NCI-H1092 treated with DMSO at 0.1 percent for 48 hours (cell line): ENCODE results near the gene CEACAM1.
"Not testable (repeated sequence)": the region's sequence is repeated elsewhere in the genome, so short reads cannot be mapped to it uniquely, and the experiment has no call there.

Source experiments
- DNase-seq: peaks from one replicate; lab custom pipeline; 2025; lab: John Stamatoyannopoulos, UW

CEACAM1 gene

DNA sequence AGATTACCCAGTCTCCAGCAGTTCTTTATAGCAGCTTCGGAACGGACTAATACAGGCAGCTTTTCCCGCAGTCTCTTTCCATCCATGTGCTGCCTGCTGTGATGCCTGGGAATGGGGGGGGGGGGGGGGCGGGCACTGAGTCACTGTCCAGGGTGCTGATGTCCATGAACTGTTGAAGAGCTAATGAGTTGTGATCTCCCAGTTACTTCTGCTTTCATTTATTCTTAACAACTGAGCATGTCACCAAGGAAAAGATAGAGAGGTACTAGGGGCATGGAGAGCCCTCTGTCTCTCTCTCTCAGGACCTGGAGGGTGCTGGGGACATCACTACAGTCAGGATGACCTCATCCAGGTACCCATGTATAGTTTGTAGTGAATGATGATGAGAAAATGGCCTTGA, 20.3 kb upstream of the CEACAM1 start:
- DNase-seq = no peak

DNA sequence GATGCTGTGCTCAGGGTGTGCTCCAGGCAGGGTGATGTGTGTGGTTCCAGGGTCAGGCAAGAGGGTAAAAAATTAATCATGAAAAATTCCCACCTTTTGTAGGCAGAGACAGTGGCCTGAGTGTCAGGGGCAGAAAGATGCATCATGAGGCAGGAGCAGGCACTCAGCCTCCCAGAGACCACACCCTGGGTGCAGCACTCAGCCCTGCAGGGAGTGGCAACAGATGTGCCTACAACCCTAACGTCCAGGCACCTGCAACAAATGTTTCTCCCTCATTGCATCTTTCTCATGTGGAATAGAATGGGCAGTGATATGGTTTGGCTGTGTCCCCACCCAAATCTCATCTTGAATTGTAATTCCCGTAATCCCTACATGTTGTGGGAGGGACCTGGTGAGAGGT, 19.6 kb upstream of the CEACAM1 start:
- no peak for DNase-seq

DNA sequence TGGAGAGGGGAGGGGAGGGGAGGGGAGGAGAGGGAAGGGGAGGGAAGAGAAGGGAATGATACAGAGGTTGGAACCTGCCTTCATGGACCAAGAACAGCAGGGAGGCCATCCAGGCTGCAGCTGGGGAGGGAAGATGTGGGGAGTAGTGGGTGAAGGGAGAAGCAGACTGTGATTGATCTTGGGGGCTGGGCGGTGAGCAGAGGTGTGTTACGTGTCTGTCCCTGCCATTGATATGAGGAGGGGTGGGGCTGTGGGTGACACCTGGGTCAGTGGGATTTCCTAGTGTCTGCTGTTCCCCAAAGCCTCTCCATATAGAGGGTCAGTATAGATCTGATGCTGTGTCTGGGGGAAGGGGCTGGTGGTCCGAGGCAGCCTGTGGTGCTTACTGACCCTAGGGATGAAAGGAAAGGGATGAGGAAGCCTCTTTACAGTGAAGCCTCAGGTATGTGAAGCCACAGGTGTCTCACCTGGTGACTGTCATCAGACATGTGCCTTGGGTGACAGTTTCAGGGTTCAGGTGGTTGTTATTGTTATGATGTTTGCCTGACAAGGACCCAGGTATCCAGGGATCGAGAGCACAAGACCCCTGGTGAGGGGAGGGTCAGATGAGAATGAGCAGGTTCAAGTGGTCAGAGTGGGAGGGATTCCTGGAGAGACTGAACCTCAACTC, 18.7 kb upstream of the CEACAM1 start:
- DNase-seq = no peak

DNA sequence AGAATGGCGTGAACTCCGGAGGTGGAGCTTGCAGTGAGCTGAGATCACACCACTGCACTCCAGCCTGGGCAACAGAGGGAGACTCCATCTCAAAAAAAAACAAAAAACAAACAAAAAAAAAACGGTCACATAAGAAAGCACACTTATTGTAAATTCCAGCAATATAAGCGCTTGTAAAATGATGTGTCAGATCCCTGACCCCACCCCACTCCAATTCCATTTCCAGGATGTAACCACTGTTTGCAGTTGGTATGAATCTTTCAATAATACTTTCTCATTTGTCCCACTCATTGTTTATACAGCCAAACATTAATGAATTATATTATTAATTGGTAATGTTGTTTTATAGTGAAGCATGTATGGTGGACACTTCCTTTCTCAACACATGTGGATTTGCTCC, 15.9 kb upstream of the CEACAM1 start:
- DNase-seq = no peak

DNA sequence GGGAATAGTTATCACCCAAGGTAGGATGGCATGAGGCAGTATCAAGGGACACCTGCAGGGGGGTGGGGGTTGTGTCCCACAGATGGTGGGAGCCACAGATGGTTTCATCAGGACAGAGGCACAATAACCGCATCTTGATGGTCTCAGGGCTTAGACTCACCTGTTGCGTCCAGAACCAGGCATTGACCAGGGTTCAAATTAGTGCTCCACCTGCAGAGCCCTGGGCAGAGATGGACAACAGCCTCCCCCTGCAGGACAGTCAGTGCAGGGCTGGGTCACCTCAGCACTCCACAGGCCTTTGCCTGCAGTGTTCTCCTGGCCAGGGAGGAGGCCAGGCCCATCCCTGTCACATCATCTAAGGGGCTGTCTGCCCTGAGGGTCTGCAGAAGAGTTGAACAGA, 14.5 kb upstream of the CEACAM1 start:
- no peak for DNase-seq

DNA sequence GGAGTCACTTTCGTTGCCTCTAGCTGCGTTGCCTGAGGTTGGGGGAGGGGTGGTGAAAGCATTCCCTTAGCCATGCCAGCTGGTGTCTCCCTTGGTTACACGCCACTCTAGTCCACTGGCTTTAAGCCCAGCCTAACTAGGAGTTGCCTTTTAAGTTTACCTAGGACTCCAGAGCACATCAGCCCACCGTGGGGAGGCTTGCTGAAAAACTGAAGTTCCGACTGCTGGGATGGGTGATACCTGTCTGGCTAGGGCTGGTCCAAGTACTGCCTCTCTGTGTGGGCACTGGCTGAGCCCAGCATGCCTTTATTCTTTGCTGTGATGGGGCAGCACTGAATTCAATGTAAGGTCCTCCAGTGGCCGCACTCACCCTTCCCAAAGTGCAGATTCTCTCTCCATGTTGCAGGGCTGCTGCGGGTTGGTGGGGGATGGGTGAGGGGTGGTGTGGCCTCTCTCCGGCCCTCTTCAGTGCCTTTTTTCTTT, 11.8 kb upstream of the CEACAM1 start:
- DNase-seq = peak; percentile 40

DNA sequence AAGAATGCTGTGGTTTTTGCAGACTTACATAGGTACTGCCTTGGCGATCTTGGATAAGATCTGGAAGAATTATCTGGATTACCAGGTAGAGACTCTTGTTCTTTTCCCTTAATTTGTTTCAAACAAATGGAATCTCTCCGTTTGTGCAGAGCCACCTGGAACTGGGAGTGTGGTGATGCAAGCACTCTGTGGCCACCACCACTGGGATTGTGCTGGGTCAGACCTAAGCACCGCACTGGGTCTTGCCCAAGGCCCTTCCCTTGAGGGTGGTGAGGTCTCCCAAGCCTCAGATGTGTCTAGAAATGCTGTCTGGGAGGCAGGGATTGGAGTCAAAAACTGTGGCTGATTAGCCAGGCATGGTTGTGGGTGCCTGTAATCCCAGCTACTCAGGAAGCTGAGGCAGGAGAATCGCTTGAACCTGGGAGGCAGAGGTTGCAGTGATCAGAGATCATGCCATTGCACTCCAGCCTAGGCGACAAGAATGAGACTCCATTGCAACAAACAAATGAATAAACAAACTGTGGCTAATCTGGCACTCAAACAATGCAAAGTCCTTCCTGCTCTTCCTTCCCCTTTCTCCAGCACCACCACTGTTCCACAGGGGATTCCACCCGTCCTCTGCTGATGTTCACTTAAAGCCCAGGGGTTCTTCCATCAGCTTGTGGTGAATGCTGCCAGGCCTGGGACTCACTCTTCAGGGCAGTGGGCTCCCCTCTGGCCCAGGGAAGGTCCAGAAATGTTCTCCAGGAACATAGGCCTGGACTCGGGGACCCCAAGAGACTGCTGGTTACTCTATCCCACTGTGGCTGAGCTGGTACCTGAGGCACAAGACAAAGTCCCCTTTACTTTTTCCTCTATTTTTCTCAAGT, 10.8 kb upstream of the CEACAM1 start:
- no peak for DNase-seq

DNA sequence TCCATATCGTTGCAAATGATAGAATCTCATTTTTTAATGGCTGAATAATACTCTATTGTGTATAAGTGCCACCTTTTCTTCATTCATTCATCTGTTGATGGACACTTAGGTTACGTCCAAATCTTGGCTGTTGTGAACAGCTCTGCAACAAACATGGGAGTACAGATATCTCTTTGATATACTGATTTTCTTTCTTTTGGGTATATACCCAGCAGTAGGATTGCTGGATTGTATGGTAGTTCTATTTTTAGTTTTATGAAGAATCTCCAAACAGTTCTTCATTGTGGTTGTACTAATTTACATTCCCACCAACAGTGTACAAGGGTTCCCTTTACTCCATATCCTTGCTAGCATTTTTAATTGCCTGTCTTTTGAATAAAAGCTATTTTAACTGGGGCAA, 7.0 kb upstream of the CEACAM1 start:
- not testable (repeated sequence) for DNase-seq

DNA sequence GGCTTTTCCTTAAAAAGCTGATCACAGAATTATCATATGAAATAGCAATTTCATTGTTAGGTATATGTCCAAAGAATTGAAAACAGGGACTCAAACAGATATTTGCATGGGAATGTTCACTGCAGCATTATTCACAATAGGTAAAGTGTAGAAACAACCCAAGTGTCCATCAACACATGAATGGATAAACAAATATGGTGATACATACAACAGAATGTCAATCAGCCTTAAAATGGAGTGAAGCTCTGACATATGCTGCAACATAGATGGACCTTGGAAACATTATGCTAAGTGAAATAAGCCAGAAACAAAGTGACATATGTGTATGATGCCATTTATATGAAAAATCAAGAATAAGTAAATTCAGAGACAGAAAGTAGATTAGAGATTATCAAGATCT, 6.1 kb upstream of the CEACAM1 start:
- no peak for DNase-seq

DNA sequence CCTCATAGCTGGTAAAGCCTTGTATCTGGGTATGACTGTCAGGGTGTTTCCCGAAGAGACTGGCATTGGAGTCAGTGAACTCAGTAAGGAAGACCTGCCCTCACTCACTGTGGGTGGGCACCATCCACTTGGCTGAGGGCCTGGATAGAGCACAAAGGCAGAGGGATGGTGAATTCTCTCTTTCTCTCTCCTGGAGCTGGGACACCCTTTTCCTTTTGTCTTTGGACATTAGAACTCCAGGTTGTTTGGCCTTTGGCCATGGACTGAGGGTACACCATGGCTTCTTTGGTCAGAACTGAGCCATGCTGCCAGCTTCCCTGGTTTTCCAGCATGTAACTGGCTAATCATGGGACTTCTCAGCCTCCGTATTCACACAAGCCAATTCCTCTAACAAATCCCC, 4.6 kb upstream of the CEACAM1 start:
- no peak for DNase-seq

DNA sequence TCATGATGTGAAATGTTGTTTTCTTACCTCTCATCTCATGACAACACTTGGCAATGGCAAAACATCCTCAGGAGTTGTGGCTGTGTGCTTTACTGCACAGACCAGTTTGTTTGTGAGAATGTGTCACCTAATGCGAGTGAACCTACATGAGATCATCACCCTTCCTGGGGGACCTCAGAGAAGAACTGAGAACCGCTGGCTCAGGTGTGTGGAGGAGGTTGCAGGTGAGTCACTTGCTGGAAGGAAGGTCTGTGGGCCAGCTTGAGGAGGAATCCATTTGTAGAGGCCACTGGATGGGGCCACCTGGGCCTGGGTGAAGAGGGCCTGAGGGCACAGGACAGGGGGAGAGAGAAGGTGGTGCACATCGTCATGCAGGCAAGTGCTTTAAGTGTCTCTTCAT, 3.0 kb upstream of the CEACAM1 start:
- DNase-seq = no peak

DNA sequence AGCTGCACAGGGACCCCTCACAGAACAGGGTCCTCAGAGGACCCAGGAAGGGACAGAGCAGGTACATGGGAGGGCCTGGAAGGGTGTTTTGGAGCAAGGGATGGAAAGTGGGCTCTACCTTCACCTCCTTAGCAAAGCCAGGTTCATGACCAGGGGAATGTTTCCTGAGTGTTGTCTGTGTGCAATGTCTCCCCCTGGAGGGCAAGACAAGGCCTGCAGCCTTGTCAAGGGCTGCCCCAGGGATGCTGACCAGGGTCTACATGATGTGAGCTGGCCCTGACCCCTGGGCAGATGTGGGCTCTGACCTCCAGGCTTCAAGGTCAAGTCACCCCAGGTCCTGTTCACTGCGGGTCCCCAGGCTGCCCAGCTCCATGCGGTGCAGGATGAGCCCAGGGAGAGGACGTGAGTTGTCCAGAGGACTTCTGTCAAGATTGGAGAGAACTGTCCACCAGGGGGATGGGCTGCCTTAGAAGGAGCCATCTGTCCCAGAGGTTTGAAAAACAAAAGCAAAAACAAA, 1.0 kb upstream of the CEACAM1 start:
- peak; percentile 3 for DNase-seq

DNA sequence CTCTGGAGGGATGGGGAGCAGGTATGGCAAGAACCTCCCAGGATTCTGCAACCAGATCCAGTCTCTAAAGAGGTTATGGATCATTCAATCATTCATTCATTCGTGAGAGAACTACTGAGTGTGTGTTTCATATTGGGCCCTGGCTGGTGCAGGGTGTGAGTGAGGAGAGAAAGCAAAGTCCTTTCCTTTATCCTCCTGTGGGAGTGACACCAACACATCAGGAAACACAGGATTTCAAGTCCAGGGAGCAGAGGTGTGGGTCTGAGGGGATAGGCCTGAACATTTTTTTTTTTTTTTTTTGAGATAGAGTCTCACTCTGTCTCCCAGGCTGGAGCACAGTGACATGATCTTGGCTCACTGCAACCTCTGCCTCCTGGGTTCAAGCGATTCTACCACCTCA, 3.3 kb downstream of the CEACAM1 start:
- DNase-seq = no peak

DNA sequence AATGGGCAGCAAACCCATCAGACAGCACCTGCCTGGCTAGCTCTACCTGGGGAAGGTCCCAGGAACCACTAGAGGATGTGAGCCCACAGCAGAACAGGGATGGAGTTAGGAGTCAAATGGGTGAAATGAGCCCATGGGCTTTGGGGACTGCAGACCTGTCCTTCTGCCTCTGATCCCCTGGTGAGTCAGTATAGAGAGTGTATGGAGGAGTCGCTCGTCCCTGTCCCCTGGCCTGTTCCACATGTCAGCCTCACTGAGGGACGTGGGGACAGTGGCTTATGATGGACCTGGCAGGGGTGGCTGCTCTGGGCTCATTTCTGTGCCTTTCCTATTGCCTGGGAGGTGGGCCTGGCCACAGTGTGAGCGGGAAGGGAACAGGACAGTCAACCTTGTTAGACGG, 4.0 kb downstream of the CEACAM1 start:
- no peak for DNase-seq

DNA sequence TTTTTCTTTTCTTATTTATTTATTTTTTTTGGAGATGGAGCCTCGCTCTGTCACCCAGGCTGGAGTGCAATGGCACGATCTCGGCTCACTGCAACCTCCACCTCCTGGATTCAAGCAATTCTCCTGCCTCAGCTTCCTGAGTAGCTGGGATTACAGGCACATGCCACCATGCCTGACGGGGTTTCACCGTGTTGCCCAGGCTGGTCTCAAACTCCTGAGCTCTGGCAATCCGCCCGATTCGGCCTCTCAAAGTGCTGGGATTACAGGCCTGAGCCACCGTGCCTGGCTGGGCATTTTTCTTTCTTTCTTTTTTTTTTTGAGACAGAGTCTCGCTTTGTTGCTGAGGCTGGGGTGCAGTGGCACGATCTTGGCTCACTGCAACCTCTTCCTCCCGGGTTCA, 6.0 kb downstream of the CEACAM1 start:
- DNase-seq = not testable (repeated sequence)

DNA sequence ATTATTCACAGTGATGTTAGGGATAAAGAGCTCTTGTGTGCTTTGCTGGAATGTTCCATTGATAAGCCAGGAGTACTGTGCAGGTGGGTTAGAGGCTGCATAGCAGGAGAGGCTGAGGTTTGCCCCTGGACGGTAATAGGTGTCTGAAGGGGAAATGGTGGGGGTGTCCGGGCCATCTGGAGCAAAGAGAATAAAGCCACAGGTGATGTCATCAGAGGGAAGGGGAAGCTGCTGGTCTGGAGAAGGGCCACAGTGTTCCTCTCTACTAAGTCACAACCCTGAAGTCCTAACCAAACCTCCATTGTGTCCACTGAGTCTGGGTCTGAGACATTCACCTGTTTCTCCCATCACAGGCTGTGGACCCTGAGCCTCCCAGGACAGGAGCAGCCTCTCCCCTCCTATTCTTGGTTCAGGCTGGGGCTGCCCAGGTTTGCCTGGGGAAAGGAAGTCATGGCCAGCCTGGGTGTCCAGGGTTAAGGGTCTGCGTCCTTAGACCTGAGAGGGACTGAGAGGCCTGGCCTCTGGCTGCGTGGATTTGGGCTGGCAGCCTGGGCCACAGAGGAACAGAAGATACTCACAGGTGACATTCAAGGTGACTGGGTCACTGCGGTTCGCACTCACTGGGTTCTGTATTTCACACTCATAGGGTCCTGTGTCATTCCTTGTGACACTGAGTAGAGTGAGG, 6.8 kb downstream of the CEACAM1 start:
- no peak for DNase-seq

DNA sequence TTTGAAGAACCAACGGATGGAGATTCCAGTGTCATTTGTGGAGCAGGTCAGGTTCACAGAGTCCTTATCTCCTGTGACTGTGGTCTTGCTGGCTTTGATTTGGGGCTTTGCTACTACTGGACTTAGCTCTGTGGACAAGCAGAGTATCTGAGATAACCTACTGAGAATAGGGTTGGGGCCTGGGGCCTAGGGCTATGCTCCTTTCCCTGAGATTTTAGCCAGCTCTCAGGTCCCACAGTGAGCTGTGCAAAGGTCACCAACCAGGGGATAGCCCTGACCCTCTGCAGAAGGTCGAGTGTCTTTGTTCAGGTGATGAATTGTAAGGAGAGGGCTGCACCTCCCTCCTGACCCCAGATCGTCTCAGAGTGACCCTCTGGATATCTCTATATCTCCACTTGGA, 9.2 kb downstream of the CEACAM1 start:
- no peak for DNase-seq

DNA sequence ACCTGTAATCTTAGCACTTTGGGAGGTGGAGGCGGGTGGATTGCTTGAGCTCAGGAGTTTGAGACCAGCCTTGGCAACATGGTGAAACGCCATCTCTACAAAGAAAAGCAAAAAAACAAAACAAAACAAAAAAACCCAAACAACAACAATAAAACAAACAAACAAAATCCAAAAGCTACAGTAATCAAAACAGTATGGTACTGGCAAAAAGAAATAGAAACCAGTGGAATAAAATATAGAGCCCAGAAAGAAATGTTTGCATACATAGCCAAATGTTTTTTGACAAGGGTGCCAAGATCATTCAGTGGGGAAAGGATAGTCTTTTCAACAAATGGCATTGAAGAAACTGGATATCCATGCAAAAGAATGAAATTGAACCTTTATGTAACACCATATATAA, 11.5 kb downstream of the CEACAM1 start:
- no peak for DNase-seq

DNA sequence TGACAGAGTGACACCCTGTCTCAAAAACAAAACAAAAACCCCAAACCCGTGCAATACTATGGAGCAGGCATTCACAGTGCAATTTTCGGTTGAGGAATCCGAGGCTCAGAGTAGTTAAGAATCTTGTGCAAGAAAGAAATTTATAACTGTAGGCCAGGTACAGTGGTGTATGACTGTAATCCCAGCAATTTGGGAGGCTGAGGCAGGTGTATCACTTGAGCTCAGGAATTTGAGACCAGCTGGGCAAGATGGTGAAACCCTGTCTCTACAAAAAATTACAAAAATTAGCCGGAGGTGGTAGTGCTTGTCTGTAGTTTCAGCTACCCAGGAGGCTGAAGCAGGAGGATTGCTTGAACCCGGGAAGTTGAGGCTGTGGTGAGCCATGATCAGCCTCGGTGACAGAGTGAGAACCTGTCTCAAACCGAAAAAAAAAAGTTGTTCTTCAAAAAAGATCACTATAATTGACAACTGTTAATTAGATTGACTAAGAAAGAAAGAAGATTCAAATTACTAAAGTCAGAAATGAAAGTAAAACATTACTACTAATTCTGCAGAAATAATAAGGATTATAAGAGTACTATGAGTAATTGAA, 12.9 kb downstream of the CEACAM1 start:
- DNase-seq = no peak

DNA sequence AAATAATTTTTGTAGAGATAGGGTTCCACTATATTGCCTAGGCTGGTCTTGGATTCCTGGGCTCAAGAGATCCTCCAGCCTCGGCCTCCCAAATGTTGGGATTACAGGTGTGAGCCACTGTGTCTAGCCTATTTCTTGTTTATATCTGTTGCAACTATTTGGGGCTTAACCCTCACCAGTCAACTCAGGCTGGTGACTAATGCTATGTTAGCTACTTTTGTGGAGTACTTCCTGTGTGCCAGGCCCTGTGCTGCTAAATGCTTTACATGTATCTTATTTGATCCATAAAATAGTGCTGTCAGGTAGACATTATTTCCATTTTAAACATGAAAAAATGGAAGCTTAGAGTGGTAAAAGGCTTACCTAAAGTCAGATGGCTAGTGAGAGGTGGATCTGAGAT, 13.8 kb downstream of the CEACAM1 start:
- no peak for DNase-seq

DNA sequence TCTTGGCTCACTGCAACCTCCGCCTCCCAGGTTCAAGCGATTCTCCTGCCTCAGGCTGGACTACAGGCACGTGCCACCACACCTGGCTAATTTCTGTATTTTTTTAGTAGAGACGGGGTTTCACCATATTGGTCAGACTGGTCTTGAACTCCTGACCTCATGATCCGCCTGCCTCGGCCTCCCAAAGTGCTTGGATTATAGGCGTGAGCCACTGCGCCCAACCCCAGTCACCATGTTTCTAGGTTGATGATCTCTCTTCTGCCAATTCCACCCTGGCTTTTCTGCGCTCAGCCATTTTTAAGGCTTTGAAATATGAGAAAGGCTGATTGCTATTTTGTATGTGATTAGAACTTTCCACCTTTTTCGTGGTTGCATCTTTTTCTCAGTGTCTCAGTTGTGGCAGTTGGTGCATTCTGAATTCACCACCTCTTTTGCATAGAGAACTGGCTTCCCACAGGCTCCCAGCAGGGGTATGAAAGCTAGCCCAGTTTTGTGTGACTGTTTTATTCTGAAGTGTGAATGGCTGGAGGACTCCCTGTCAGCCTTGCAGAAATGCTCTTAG, 15.5 kb downstream of the CEACAM1 start:
- DNase-seq = no peak

DNA sequence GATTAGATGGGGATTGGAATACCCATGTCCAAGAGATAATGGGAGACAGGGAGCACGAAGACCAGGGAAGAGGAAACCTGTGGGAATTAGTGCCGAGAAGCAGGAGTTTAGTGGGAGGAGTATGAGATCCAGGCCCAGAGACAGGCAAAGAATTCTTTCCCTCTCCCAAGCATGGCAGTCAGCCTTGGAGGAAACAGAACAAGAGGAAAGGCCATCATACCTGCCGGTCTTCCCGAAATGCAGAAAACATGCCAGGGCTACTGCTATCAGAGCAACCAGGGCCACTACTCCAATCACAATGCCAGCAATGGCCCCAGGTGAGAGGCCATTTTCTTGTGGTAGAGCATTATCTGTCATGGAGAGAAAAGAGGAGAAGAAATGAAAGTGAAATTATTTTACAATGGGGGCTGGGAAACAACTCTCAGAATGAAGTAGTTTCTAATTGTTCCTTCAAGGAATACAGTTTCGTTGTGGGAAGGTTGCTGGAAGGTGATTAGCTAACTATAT, 16.1 kb downstream of the CEACAM1 start:
- no peak for DNase-seq
